SKM-1 treated with dmso at 0.1 percent for 144 hours (cell line): Measurements from ENCODE around the gene BPHL.
A peak's percentile ranks its signal among the peaks of the same experiment; 100 is the strongest.
"Not testable (repeated sequence)": the region's sequence is repeated elsewhere in the genome, so short reads cannot be mapped to it uniquely, and the experiment has no call there.

Source experiments
- DNase-seq: peaks from one replicate; lab custom pipeline; 2025; ENCODE audit not compliant: unreplicated experiment; lab: John Stamatoyannopoulos, UW

The BPHL gene

DNA sequence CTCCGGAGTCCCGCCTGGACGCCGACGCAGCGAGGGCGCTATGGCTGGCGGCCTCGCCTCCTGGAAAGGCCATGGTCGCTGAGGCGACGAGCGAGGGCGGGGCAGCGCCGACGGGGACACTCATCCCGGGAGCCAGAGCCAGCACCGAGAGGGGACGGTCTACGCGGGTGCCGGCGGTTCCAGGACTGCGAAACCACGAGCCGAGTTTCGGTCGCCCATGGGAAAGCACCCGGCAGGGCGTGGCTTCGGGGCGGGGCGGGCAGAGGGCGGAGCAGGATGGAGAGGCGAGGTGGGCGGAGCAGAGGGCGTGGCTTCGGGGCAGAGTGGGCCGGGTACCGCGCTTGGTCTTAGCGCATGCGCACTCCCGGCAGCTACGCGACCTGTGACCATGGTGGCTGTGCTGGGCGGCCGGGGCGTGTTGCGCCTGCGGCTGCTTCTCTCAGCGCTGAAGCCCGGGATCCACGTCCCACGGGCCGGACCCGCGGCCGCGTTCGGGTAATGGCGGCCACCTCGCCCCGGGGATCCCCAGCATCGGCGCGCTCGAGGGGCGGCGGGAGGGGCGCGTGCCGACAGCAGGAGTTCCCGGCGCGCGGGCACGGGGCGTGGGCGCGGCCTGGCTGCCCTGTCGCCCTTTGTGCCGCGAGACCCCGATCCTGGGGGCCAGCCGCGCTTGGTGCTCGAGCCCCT, at the start of gene BPHL:
TSS of gene BPHL (plus strand) at position 359 of the 687 bp plus-strand sequence. CDS start at position 389, 30 bp downstream.
- DNase-seq, result peak; percentile 85

DNA sequence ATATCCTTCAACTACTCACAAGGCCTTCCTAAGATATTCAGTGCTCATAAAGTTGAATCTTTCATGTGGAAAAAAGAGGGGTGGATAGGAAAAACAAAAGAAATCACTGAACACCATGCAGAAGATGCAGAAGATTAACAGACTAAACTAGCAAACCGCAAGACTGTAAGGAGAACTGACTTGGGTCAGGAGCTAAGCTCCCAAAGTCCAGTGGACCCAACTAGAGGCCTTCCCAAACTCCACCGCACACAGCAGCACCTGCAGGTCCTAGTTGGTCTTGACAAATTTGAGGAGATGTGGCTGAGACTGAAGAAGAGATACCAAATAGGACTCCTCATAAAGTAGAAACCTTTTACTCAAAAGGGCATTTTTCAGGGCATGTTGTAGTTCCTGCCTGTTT, 46.9 kb upstream of the BPHL start:
- no peak for DNase-seq

DNA sequence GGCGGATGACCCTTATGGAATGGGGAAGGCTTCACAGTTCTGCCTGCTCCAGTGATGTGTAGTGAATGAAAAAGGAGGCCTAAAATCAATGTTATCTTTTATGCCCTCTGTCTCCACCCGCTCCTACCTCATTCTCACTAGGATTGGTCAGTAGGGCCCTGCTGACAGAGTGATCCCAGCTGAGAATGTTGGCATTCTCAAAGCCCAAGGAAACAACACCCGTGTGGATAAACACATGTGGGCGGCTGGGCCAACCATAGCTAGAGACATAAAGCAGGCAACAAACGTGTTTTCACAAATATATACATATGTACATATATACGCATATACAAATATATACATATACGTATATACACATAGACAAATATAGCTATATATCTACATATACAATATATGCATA, 45.7 kb upstream of the BPHL start:
- DNase-seq, result no peak

DNA sequence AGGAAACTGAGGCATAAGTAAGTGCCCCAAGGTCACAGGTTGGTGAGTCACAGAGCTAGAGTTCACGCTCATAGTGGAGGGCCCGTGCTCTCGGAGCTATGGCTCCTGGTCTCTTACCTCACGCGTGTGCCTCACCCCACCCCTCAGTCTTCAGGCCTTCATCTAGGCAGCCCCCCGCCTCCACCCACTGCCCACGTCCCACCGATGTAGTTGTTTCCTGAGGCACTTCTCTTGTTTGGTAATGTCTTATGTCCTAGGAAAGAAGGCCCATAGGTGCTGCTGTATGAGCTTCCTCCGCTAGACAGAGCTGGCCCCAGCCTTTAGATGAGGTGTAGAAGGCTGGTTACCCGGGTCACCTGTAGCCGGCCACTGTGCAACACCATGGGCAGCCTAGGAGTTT, 45.1 kb upstream of the BPHL start:
- DNase-seq, result no peak

DNA sequence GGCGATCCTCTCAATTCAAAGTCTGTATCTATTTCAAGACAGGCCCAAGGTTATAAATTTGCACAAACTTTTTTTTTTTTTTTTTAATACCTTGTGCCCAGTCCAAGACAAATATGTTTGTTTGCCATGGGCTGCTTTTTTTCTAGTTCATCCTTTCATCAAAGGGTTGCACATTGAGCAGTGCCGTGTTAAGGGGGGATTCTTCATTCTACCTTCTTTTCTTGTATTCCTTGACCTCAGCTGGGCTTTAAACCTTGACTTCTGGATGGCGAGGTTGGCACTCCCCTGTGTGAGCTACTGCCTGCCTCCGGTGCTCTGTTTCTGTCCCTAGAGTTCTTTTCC, 42.8 kb upstream of the BPHL start:
- no peak for DNase-seq

DNA sequence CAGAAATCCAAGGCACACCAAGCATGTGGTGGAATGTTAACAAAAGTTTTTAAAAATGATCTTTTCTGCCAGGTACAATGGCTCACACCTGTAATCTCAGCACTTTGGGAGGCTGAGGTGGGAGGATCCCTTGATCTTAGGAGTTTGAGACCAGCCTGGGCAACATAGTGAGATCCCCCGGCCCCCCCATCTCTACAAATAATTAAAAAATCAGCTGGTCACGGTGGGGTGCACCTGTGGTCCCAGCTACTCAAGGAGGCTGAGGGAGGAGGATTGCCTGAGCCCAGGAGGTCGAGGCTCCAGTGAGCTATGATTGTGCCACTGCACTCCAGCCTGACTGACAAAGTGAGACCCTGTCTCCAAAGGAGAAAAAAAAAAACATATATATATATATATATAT, 42.2 kb upstream of the BPHL start:
- DNase-seq, result no peak

DNA sequence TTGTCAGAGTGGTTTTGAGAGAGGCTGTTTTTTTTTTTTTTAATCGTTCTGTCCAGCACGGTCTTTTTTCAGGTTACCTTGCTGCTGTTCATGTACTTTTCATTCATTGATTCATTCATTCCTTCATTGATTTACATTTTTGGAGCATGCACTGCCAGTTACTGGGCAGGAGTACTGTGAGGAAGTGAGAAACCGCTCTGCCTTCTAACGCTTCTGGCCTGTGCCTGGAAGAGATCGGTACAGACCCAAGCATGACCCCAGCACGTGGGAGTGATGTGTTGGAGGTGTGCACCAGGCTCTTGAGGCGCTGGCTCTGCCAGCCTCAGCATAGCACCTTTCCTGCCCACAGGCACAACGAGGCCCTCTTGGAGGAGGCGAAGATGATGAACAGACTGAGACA, 41.1 kb upstream of the BPHL start:
- DNase-seq, result no peak

DNA sequence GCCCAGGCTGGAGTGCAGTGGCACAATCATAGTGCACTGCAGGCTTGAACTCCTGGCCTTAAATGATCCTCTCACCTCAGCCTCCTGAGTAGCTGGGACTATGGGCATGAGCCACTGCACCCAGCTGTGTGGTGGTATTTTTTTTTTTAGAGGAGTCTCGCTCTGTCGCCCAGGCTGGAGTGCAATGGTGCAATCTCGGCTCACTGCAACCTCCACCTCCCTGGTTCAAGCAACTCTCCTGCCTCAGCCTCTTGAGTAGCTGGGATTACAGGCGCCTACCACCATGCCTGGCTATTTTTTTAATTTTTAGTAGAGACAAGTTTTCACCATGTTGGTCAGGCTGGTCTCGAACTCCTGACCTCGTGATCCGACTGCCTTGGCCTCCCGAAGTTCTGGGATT, 39.6 kb upstream of the BPHL start:
- DNase-seq, result not testable (repeated sequence)

DNA sequence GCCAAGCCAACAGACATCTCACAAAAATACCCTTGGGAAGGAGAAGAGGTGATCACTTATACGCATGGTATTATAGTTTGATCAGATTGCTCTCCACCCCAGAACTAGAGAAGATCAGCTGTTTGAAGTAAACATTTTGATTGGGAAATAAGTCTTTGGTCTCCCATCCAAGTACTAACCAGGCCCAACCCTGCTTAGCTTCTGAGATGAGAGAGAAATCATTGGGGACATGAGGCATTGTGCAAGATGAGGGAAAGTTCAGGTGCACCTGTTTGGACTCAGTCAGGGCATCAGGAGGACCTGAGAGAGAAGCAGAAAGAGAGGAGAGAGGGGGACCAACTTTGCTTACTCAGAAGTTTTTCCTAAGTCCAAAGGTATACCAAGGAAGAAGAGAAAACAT, 38.8 kb upstream of the BPHL start:
- no peak for DNase-seq

DNA sequence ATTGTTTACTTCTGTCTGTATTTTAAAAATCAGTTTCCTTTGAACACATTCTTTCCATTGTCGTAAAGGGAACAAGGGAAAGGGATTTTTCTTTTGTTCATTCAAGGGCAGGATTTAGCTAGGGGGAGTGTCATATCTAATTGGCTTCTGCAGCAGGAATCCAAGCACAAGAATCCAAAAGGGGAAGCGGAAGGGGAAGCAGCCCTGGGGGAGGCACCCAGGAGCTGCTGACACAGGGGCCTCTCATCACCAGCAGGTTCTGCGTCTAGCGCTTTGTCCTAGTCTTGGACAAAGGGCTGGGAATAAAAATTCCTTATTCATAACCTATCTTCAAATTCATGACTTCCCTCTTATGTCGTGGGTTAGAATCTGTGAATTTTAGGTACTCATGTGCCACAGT, 36.6 kb upstream of the BPHL start:
- DNase-seq, result no peak

DNA sequence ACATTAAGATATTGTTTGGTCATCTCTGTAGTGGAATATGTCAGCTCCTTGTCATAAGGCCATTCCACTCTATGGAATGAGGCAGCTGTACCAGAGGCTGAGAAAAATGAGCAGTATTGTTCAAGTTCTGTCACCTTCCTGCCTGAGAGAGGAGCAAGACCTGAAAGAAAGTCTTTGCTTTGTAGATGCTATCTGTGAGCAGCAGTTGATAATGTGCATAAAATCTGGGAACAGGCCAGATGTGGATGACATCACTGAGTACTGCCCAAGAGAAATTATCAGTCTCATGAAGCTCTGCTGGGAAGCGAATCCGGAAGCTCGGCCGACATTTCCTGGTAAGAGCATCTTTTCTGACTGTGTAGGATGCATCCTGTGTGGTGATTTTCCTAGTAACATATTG, 33.4 kb upstream of the BPHL start:
- no peak for DNase-seq

DNA sequence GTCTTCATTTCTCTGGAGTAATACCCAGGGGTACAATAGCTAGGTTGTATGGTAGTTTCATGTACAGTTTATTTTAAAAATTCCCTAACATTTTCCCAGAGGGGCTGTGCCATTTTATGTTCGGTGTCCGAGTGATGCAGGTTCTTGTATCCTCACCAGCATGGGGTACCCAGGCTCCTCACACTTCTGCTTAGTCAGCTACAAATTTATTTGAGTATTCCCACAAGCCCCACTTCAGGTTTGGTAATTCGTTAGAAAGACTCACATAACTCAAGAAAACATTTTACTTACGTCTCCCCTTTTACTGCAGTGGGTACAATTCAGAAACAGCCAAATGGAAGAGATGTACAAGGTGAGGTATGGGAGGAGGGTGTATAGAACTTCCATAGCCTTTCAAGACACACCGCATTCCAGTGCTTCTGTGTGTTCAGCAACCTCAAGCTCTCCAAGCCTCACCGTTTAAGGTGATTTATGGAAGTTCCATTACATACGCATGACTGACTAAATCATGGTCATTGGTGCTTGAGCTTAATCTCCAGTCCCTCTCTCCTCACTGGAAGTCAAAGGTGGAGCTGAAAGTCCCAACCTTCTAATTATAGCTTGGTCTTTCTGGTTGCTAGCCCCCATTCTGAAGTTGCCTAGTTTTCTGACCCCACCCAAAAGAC, 32.1 kb upstream of the BPHL start:
- DNase-seq, result no peak

DNA sequence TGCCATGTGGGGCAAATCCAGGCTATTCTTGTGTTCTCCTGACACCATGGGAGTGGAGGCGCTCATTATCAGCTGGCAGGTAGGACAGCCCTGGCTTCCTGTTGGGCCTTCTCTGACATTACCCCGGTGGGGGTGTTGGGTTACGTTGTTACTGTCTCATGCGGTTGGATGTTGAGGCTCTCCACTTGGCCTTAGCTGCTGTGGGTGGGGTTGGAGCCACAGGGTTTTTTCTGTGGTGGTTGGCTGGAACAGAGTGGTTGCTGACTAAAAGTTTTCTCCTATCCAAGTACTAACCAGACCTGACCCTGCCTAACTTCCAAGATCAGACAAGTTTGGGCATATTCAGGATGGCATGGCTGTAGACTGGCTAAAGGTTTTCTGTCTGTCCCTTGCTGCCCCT, 30.1 kb upstream of the BPHL start:
- DNase-seq, result no peak

DNA sequence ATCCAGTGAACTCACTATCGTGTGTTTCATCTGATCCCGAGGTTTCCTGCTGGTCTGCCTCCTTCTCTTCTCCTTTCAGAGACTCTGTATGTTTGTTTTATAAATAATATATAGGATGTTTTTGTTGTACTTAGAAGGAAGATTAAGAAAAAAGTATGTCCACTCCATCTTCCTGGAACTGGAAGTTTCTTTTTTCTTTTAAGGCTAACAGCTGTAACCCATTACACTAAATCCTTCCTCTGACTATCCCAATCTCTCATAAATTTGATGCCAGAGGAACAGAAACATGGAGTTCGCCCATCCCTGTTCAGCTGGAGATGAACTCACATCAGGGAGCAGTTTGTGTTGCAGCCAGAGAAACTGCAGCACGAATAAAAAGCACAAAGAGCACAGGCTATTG, 29.5 kb upstream of the BPHL start:
- no peak for DNase-seq

DNA sequence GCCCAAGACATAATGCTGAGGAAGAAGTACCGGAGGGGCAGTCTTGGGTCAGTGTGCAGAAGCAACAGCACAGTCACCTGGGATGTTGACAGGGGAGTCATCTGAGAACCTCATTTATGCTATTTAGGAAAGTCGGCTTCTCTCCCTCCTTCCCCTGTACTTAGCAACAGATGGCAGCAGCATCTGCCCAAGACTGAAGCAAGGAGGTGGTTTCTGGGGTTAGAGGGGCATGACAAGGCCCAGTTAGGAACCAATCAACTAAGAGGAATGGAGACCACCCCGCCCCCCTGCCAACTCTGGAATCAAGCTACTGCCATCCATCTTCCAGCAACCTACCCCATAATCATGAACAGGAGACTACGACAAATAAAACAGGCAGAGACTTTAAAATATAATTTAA, 28.5 kb upstream of the BPHL start:
- no peak for DNase-seq

DNA sequence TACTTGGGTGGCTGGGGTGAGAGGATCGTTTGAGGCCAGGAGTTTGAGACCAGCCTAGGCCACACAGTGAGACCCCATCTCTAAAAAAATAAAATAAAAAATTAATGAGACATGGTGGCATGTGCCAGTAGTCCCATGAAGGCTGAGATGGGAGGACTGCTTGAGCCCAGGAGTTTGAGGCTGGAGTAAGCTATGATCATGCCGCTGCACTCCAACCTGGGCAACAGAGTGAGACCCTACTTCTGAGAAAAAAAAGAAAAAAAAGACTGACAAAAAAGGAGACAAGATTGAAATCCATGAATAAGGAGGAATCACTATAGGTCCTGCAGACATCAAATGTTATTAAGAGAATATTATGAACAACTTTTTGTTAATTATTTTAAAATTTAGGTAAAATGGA, 23.7 kb upstream of the BPHL start:
- no peak for DNase-seq

DNA sequence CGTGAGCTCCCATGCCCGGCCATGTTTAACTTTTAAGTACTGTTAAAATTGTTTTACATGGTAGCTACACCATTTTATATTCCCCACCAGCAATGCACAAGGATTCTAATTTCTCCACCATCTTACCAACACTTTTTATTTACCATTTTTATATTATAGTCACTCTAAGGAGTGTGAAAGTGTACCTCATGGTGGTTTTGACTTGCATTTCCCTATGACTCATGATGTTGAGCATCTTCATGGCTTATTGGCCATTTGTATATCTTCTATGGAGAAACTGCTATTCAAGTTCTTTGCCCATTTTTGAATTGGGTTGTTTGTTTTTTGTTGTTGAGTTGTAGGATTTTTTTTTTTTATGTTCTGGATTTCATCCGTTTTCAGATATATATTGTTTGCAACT, 15.6 kb upstream of the BPHL start:
- no peak for DNase-seq

DNA sequence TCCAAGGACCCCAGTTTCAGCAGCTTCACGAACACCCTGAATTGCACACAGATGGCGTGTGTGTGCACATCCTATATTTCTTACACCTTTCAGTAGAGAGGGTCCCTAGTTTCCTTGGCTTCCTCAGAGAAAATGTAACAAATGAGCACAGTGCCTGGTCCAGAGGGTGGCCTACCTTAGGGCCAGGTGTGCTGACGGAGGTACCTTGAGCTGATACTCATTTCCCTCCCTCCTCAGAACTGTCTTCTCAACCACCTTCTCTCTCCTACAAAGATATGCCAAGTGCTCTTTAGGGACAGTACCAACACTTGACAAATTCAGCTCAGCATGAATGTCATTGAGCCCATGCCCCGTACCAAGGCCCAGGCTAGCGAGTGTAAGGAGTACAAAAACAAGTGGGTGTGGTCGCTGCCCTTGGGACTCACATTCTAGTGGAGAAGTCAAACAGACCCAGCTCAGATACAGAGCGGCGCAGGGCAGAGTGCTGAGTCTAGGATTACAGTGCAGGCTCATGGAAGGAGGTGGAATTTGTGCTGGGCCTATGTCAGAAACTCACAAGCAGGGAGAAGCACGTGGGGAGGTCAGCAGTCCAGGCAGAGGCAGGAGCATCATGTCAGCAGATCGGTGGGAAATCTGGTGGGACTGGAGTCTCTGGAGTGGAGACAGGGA, 9.6 kb upstream of the BPHL start:
- no peak for DNase-seq

DNA sequence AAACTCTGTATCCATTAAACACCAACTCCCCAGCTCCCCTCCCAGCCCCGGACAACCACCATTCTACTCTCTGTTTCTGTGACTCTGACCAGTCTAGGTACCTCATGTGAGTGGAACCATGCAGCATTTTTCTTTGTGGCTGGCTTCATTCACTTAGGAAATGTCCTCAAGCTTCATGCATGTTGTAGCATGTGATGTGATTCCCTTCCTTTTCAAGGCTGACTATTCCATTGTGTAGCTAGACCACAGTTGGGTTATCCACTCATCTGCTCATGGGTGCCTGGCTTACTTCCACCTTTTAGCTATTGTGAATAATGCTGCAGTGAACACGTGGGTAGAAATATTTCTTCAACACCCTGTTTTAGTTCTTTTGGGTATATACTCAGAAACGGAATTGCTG, 8.8 kb upstream of the BPHL start:
- no peak for DNase-seq

DNA sequence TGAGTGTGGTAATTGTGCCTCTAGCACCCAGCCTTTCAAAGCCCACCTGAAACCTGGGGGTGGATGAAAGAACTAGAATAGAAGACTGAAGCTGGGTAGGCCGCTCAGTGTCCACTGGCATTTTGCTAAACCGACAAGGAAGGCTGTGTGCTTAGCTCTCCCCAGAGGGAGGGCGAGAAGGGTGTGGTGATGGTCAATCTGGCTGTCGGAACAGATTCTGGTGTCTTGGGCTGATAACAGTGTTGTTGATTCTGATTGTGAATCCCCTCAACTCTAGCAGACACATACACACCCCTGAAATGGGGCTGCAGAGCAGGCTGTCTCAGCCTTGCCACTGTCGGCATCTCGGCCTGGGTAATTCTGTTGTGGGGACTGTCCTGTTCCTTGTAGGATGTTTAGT, 4.1 kb upstream of the BPHL start:
- no peak for DNase-seq

DNA sequence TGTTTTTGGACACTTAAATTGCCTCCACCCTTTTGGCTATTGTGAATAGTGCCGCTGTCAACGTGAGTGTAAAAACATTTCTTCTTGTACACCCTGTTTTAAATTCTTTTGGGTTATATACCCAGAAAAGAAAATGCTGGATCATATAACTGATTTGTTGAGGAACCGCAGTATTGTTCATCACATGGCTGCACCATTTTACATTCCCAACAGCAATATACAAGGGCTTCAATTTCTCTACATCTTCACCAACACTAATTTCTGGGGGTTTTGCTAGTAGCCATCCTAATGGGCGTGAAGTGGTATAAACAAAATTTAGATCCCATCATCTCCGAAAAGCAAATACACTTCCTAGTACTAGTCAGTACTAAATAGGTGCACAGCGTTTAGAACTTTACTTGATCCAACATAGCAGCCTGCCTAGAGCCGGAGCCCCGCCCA, 579 bp upstream of the BPHL start:
- no peak for DNase-seq

DNA sequence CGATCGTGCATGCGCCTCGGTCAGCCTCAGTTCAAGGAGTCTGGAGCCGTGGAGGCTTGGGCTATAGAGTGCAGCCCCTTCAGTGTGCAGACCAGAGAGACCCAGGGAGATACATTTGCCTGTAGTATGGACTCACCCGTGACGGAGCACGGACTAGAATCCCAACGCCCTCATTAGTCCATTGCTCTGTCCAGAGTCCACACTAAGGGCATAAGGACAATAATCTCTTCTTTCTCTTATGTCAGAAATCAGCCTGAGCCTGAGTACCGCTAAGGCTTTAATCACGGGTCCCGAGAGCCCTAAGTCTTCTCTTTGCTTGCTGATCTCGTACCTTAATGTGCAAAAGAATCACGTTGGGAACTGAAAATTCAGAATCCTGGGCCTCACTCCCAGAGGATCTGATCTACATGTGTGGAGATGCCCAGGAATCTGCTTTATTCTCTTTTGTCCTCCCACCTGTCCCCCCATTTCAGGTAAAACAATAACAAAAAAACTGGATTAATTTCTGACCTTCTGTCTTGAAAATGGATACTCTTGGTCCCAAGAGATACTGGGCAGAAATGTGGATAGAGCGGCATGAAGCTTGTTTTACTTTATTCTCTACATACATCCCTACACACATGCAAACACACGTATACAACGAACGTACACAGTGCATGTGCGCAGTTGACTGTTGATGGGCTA, 671 bp downstream of the BPHL start:
- peak; percentile 17 for DNase-seq
